HG02970 (cell line): ENCODE results near the gene TRPV3.

Experiments
- ATAC-seq: cut with Tn5 transposase; IDR thresholded peaks from one replicate; pipeline ENCODE4 v1.9.1; 2021; ENCODE audit warnings: mild to moderate bottlenecking, moderate library complexity, moderate number of reproducible peaks; ENCODE audit not compliant: unreplicated experiment, low FRiP score

The TRPV3 gene

DNA sequence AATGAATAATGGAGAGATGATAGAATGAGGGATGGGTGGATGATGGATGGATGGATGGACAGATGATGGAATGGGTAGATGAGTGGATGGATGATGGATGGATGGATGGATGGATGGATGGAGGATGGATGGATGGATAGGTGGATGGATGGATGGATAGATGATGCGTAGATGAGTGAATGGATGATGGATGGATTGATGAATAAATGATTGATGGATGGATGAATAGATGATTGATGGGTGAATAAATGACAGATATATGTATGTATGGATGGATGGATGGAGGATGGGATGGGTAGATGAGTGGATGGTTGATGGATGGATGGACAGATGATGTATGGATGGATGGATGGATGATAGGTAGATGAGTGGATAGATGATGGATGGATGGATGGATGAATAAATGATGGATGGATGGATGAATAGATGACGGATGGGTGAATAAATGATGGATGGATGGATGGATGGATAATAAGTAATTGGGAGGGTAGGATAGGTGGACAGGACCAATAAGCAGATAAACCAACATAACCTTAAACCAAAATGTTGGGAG is 7.9 kb downstream of the TRPV3 start:
- no peak for ATAC-seq

DNA sequence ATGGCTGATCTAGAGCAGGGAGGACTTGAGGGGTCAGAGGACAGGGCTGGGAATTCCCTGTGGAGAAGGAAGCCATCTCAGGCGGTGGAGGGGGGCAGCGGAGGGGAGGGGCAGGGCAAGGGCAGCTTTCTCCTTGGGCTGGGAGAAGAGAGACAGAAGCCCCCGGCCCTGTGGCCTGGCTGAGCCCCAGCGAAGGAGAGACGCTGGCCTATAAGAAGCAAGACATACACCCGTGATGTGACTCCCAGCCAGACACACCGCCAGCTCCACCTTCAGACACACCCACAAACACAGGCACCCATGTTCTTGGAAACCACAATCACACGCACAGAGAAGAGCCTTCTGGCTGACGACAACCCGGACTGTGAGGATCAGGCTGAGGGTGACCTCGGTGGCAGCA is 10.0 kb downstream of the TRPV3 start:
- ATAC-seq, result no peak

DNA sequence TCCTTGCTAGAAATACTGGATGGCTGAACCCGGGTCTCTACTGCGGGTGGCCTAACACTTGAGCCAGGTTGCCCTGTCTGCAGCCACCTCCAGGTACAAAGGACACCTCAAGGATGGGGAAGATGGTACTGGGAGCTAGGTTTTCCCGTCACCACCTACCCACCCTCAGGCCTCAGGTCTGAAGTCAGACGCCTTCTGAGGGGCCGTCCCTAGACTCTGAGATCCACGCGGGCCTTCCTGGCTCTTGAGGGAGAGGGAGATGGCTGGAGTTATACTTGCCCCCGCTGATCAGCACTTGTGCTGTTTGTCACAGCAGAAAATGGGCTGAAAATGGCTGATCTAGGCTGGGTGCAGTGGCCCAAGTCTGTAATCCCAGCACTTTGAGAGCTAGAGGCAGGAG is 10.6 kb downstream of the TRPV3 start:
- ATAC-seq, result no peak

DNA sequence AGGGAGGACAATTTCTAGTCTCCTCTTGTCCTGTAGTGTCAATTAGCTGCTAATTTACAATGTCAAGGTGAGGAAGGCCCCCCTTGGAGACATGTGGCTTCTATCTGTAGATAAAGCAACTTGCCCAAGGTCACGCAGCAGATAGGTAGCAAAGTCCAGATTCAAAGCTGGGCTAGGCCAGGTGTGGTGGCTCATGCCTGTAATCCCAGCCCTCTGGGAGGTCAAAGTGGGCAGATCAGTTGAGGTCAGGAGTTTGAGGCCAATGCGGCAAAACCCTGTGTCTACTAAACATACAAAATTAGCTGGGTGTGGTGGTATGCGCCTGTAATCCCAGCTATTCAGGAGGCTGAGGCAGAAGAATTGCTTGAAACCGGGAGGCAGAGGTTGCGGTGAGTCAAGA is 11.1 kb downstream of the TRPV3 start:
- ATAC-seq, result no peak

DNA sequence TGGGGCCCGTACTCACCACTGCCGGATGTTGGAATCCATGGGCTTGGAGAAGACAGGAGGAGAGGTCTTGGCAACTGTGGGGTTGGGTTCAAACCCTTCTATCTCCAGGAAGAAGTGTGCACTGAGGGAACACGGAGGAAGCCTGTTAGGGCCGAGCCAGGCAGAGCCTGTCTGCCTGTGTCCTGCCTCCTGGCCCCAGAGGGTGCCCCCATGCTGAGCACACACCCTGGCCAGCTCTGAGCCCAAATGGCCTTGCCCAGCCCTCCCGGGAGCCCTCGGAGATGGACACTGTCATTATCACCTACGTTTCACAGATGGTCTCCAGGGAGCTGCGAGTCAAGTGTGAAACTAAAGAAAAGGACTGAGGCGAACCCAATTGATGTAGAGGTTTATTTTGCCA is 12.5 kb downstream of the TRPV3 start:
- ATAC-seq, result no peak

DNA sequence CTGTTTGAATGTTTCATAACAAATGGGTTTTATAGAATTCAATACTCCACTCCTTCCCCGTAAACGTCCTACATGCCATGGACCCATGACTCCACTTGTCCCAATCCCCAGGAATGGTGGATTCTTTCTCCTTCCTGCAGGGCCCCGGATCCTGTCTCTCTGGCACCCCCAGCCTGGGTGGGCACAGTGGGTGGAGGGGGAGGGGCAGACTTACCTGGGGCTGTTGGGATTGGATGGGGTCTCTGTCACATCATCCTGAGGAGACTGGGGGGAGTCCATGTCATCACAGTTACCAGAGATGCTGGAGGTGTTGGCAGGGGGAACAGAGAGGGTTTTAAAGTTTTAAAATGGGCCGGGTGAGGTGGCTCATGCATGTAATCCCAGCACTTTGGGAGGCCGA is 13.2 kb downstream of the TRPV3 start:
- no peak for ATAC-seq

DNA sequence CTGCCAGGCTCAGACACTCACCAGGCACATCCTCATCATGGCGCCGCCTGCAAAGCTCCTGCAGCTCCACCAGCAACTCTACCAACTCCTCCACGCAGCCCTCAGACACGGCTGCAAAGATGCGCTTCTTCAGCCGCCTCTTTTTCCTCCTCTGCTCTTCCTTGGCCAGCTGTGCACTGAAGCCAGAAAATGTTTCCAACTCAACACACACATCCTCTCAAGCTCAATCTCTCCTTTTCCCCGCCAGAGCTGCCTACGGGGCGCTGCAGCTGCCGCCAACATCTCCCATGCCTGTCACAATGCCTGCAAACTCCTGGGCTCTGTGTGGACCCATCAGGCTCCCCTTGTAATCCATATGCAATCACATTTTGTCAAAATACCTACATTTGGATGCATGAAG is 14.2 kb downstream of the TRPV3 start:
- ATAC-seq, result no peak

DNA sequence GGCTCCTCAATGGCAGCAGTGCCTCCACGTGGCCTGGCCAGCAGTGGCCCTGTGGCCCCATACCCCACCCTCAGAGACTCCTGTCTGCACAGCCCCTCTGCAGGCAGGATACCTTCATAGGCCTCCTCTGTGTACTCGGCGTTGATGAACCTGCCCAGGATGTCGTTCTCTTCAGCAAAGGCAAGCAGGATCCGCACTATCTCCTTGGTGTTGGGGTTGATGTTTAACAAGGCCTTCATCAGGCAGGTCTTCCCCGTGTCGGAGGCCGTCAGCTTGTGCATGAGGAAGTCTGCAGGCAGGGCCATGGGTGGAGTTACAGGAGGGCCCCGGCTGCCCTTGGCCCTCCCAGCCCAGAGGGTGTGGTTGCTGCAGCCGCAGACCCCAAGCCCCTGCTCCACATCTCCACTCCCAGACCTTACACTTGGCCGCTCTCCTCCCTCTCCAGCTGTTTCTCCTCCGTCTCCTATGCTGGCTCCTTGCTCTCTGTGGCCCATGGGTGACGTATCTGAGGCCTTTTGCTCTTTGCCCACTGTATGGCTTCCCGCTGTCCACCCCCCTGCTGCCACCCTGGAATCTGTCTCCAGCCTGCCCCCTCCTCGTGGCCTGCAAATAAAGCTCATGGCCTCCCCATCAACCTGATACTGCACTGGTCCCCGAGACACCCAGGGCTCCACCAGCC is 15.1 kb downstream of the TRPV3 start:
- ATAC-seq, result no peak

DNA sequence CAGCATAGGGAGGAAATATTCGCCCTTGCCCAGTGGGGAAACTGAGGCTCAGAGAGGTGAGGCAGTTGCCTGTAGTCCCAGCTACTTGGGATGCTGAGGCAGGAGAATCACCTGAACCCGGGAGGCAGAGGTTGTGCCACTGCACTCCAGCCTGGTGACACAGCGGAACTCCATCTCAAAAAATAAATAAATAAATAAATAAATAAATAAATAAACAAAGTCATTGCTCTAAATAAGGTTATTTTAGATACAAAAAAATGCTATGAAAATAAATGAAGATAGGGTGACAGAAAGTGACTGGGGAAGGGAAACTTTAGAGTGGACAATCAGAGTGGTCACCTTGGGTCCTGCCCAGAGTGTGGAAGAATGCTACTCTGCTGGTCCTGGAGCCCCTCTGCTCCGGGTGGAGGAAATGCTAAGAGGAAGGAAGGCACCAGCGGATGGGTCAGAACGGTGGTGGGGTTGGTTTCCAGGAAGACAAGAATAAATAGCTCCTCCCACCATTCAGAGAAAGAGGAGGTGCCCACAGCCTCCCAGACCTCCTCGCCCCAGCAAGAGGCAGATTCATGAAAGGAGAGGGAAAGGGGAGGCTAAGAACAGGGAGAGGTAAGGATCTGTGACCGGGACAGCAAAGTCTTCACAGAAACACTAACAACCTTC is 17.6 kb downstream of the TRPV3 start:
- no peak for ATAC-seq

DNA sequence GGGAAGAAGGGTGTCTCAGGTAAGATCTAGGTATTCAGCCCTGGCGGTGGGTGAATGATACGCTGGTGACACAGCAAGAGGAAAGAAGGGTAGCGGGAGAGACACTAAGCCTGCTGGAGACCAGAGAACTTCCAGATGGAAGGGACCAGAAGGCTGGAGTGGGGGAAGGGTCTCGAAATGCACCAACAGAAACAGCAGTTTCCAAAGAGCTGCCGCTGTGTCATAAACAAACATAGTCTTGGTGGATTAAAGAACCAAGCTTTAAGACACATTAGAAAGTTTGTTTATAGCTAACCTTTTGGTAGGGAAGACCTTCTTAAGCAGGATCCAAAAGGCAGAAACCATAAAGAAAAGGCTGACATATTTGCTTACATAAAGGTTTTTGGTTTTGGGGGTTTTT is 20.9 kb downstream of the TRPV3 start:
- ATAC-seq, result no peak

DNA sequence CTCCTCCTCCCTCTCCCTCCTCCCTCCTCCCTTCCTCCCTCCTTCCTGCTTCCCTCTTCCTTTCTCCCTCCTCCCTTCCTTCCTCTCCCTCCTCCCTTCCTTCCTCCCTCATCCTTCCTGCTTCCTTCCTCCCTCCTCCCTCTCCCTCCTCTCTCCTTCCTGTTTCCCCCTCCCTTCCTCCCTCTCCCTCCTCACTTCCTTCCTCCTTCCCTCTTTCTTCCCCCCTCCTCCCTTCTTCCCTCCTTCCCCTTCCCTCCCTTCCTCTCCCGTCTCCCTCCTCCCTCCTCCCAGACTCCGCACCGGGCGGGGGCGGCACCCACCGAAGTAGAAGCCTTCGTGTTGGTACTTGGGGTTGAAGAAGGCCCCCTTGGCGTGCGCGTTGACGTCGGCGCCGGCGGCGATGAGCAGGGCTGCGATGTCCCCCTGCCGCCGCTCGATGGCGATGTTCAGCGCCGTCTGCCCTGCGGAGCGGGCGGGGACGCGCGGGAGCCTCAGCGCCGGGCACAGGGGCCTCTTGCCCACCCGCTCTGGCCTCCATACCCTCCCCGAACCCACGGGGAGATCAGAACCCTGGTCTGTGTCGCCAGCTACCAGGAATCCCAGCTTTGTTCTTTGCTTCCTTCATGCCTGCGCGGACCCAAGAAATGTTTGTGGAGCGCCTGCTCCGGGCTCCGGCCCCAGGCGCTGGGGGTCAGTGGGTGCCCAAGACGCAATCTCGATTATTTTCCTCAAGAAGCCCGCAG is 22.2 kb downstream of the TRPV3 start:
- ATAC-seq, result no peak

DNA sequence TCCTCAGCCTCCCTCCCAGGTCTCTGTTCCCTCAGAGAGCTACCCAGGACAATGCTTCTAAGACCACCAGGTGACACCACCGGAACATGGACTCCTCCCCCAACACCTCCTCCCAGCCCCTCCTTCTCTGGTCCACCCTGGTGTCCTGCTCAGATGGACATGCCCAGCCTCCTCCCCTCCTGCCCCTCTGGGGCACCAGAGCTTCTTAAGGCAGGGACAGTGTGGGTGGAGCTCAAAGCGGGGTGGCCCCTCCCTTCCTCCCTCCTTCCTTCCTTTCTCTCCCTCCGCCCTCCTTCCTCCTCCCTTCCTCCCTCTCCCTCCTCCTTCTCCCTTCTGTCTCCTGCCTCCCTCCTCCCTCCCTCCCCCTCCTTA is 22.7 kb downstream of the TRPV3 start:
- ATAC-seq, result no peak

DNA sequence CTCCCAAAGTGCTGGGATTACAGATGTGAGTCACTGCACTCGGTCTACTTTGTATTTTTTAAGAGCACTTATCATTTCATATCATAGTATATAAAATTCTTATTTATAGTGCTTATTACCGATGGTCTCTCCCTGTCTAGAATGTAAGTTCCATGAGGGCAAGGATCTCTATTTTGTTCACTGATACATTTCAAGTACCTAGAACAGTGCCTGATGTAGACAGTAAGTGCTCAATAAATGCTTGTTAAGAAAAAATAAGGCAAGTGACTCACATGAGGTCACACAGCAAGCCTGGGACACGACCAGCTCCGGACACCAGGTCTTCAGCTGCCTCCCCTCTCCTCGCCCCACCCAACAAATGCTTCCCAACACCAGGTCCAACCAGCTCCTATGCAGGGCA is 23.9 kb downstream of the TRPV3 start:
- no peak for ATAC-seq

DNA sequence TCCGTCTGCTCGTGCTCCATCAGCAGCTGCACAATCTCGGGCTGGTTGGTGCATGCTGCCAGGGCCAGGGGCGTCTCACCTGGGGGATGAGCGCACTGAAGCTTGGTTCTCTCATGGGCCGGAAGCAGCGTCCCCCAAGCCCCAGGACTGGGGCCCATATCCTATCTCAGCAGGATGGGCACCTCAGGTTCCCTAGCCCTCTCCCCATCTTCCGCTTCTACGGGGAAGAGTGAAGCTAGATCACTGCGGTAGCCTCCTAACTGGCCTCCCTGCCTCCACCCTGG is 24.8 kb downstream of the TRPV3 start:
- ATAC-seq, result no peak

DNA sequence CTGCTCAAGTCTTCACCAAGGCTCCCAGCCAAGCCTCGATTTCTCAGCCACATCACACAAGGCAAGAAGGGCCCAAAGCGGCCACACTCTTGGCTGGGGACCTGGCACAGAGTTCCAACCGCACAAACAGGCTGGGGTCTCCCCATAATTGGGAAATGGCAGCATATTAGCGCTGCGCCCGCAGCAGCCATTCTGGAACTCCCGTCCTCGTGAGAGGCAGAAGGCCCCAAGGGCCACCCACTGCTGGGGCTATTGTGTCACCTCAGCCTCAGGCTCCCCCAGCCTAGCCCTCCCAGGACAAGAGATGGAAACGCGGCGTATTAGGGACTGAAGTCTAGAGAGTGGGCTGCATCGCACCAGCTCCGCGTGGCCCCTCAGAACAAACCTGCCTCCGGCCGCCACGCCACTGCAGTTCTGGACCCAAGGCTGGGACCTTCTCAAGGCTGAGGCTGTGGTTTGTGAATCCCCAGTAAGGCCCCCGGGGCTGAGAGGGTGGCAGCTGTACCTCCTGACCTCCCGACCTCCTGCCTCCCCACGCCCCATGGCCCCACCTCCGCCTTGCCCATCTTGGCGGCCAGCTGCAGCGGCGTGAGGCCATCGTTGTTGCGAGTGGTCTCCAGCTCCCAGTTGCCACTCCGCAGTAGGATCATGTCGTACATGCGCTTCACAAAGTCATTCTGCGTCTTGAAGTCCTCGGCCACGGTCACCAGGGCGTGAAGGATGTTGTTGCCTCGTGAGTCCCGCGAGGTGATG is 25.3 kb downstream of the TRPV3 start:
- ATAC-seq, result no peak

DNA sequence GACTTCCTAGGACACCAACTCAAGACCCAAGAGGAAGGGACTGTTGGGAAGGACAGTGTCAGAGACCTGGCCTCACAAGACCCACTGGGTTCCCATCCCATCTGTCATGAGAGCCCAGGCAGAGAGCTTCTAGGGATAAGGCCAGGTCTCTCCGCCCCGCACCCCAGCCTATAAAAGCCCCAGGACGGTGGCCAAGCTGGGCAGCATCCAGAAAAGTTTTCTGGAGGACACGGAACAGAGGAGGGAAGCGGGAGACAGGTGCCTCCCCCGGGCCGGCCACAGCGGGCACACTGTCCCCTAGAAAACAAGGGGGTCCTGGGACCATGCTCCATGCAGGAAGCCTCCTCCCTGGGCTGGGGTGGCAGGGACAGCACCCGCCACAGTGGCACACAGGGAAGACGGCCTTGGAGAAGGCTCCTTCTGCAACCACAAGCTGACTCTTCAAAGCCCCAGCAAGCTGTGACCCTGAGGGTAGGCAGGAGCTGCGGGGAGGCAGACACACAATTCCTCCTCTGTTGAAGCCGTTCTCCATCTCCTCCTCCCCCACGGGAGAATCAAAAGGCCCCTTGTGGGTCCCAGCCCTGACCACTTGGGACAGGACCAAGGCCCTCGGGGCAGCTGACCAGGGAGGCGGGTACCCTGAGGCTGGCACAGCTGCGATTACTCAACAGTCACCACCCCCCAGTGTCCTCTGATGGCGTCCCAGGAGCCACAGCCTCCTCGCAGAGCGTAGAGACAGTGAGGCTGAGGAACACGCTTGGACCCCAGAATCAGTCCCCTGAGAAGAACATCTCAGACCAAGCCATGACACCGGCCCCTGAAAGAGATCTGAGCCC is 26.1 kb downstream of the TRPV3 start:
- no peak for ATAC-seq

DNA sequence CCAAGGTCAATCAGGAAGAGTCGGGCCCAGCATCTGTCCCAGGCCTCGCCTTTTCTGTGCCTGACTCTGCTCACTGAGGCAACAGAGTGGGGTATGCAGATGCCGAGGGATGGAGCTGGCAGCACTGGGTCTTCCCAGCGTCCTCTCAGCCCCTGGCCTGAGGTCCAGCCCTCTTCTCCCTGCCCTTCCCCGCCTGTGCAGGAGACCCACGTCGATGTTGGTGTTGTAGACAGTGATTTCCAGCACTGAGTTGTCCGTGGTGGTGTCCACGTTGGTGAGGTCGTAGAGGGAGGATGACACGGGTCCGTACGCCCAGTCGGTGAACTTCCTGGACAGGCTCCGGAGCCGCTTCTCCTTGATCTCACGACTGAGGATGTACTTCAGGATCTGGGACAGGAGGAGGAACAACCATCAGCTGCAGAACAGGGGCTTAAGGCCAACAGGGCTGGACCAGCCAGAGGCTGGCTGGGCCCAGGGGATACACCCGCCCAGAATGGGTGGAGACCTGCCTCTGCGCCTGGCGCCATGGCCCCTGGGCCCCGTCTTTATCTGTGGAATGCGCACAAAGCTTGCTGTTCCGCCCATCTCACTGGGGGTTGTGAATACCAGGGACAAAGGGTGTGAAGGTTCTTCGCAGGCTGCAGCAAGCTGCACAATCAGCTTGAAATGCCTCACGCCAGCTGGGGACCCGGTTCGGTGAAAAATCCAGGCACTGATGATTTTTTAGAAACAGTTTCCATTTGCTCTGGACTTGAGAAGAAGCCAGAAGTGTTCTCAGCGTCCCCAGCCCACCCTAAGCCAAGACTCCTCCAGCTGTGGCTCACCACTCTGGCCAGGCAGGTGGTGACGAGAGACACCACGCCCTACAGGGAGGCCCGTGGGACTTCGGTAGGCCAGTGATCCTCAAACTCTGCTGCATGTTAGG is 27.5 kb downstream of the TRPV3 start:
- no peak for ATAC-seq

DNA sequence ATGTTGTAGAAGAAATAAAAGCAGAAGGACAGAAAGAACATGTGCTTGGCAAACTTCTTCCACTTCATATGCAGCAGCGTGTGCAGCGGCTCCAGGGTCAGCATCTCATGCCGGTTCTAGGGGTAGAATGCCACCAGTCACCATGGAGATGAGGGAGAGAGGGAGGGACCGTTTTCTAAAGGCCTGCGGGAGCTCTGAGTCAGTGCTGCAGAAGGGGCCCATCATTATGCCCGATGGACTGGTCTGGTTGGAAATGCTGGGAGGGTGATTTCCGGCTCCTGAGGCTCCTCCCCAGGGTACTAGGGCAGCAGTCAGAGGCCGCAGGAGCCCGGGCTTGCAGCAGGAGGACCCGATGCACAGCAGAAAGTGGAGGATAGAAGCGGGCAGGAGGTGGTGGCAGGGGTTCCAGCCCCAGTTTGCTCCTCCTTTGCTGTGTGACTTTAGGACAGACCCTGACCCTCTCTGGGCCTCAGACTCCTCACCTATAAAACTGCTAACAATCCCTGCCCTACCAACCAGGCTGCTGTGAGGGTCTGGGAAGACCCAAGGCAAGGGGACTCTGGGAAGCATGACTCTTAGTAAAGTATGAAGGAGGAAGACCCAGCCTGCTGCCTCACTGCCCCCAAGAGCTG is 28.6 kb downstream of the TRPV3 start:
- ATAC-seq, result no peak

DNA sequence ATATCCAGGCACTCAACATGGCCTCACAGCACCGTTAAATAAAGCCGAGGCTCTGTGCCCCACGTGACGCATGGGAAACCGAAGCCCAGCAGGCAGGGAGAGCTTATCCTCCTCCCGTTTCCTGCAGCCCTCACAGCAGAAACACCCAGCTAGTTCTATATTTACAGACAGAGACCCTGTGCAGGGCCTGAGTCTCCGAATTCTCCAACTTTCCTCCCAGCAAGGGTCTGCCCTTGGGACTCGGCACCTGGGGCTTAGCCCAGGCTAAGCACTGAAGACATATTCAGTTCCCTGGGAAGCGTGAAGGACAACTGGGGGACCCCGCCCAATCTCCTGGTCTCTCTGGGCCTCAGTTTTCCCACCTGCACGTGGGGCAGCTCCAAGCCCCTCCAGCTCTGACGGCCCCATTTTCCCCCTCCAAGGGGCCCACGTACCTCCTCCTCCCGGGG is 29.2 kb downstream of the TRPV3 start:
- no peak for ATAC-seq
